Erythroblast (primary cell): ENCODE results near the gene SLC17A8.

Source experiments
- GATA1 ChIP-seq: IDR thresholded peaks from 2 replicates; pipeline ENCODE4 v1.6.1; 2011; ENCODE audit warnings: low read depth, mild to moderate bottlenecking, control low read depth, low read length, moderate library complexity
- POLR2A ChIP-seq: IDR thresholded peaks from 2 replicates; pipeline ENCODE4 v1.6.1; 2011; ENCODE audit warnings: mild to moderate bottlenecking, low read length

GRCh38 chr12:100427078-100427477, 70.2 kb downstream of the SLC17A8 start:
- no peak for TF ChIP-seq POLR2A
- TF ChIP-seq GATA1: no peak
